GM21367 (cell line): ENCODE data around the gene IL20.
"Not testable (repeated sequence)": the region's sequence is repeated elsewhere in the genome, so short reads cannot be mapped to it uniquely, and the experiment has no call there.

Experiments
- ATAC-seq: cut with Tn5 transposase; IDR thresholded peaks from one replicate; pipeline ENCODE4 v1.9.1; 2021; ENCODE audit not compliant: unreplicated experiment

Gene IL20

DNA sequence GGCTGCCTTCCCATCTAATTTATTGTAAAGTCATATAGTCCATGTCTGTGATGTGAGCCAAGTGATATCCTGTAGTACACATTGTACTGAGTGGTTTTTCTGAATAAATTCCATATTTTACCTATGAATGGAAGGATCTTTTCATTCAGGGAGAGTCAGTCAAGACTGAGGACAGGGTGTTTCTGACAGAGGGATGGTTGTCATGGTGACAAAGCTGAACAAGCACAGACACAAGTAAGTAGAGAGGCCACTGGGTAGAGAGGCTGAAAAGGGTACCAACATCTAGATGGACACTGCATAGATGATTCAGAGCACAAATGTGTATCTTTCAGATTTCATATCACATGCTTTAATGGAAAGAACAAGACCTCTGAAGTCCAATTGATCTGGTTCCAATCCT, 22.6 kb upstream of the IL20 start:
- ATAC-seq, result no peak

GRCh38 chr1:206843626-206844025, 21.8 kb upstream of the IL20 start:
- no peak for ATAC-seq

DNA sequence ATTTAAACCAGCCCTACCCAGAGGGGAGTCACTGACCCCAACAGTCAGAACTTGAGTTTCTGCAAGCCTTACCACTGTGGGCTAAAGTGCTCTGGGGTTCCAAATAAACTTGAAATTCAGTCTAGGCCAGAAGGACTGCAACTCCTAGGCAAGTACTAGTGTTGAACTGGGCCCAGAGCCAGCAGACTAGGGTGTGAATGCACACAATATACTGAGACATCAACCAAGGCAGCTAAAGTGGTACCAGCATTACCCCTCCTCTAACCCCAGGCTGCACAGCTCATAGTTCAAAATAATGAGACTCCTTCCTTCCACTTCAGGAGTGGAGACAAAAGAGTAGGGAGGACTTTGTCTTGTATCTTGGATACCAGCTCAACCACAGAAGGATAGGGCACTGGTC, 18.9 kb upstream of the IL20 start:
- ATAC-seq, result no peak

DNA sequence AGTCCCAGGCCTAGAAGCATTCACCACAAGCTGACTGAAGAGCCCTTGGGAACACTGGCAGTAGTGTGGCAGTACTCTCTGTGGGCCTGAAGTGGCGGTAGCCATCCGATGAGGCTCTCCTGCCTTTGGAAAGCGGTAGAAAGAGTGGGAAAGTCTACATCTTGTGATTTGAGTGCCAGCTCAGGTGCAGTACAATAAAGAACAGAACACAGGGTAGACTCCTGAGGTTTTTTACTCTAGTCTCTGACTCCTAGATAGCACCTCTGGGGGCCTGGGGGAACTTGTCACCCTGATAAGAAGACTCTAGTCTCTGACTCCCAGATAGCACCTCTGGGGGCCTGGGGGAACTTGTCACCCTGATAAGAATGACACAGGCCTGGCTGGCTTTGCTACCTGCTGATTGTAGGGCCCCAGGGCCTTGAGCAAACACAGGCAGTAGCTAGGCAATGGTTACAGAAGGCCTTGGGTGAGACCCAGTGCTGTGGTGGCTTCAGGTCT, 18.0 kb upstream of the IL20 start:
- ATAC-seq, result no peak

- ATAC-seq, result no peak
These were observed 17.5 kb upstream of the IL20 start for GRCh38 chr1:206847946-206848345.

DNA sequence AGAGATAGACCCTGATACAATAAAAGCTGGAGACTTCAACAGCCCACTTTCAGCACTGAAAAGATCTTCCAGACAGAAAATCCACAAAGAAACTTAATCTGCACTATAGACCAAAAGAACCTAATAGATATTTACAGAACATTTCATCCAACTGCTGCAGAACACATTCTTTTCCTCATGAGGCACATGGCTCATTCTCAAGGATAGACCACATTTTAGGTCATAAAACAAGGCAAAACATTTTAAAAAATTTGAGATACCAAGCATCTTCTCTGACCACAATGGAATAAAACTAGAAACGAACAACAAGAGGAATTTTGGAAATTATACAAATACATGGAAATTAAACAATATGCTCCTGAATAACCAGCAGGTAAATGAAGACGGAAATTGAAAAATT, 15.0 kb upstream of the IL20 start:
- no peak for ATAC-seq

DNA sequence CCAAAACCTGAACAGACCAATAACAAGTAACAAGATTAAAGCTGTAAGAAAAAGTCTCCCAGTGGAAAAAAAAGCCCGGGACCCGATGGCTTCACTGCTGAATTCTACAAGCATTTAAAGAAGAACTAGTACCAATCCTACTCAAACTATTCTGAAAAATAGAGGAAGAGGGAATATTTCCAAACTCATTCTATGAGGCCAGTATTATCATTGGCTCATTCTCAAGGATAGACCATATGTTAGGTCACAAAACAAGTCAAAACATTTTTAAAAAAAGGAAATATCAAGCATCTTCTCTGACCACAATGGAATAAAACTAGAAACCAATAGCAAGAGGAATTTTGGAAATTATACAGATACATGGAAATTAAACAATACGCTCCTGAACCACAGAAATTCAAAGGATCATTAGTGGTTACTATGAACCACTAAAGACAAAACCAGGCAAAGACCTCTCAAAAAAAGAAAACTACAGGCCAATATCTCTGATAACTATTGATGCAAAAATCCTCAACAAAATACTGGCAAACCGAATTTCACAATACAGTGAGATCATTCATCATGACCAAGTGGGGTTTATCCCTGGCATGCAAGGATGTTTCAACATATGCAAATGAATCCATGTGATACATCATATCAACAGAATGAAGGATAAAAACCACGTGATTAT, 13.9 kb upstream of the IL20 start:
- no peak for ATAC-seq

GRCh38 chr1:206852662-206853061, 12.8 kb upstream of the IL20 start:
- not testable (repeated sequence) for ATAC-seq

GRCh38 chr1:206853696-206854095, 11.7 kb upstream of the IL20 start:
- ATAC-seq, result not testable (repeated sequence)

DNA sequence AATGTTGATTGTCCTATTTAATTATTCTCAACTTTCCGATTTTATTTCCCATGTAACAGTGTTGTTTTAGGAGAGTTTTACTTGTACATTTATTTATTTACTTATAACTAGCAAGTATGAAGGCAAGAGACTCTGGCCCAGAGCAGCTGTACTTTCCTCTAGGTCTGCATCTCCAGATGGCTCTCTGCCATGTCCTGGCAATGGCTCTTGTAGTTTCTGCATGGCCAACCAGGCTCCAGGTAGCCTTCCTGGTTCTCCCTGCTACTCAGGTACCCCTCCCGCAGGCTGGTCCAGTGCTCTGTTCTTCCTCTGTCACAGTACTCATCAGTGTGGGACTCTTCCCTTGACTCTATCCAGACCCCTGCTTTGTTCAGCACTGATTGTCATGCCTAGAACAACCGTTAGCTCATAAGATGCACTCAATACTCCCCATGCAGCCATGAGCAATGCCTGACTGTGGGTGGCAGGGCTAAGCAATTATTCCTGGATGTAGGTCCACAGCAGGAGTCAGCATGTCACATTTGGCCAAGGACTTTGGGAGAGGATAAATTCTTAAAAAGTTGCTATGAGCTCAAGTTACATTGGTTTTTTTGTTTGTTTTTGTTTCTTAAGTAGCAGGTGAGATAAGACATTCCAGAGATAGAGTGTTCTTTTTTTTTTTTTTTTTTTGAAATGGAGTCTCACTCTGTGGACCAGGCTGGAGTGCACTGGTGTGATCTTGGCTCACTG, 10.9 kb upstream of the IL20 start:
- ATAC-seq, result no peak

DNA sequence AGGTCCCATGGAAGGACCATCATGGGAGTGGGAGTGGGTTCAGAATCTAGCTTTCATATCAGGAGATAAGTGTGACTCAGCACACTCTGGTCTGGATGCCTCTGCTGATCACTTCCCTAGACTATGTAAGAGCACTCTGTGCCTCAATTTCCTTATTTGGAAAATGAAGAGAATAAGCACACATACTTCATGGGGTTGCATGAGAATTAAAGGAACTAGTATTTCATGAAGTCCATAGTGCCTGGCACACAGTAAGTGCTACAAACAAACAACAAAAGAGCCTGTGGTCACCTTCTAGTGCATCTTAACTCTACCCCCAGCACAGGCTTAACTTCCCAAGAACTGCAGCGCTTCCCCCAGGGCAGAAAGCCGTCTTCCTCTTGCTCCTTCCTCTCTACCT, 9.6 kb upstream of the IL20 start:
- ATAC-seq, result no peak

GRCh38 chr1:206856674-206857464, 8.6 kb upstream of the IL20 start:
- ATAC-seq, result no peak

DNA sequence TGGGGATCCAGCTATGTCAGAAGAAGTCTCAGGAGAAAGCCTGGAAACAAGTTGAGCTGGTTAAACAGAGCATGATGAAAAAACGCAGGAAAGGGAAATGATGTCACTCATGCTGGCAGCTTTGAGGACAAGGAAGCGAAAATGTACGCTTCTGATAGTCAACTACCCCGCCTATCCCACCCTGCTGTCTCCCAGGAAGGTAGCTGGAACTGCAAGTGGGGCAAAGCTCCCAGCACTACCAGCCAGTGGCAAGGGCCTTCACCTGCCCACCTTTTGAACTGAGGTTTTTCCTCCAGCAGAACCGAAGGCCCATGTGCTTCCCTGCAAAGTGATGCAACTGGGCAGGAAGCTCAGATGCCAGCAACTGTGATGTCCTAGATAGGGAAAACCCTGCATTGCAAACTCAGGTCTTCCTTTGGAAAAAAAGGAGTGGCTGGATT, 6.3 kb upstream of the IL20 start:
- no peak for ATAC-seq

GRCh38 chr1:206860165-206860564, 5.3 kb upstream of the IL20 start:
- no peak for ATAC-seq

DNA sequence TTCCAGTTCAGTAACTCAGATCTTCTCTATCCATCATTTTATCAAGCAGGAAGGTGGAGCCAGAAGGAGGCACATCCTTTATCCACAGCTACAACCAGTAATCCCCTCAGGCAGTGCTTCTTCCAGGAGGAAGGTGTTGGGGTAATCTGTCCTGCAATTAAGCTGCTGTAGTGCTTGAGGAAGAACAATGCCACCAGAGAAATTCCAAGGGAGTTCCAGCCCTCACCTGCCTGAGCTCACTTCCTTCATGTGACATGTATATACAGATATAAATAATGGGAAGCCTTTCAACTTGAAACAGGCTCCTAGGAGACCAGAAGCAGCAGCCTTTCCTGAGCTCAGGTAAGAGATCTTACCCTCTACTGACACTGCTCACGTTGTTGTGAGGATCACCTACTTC, 2.2 kb upstream of the IL20 start:
- ATAC-seq, result no peak

GRCh38 chr1:206866062-206866461, 639 bp downstream of the IL20 start:
- ATAC-seq, result no peak

- no peak for ATAC-seq
These were observed 1.8 kb downstream of the IL20 start for GRCh38 chr1:206867239-206867638.

GRCh38 chr1:206867716-206868115, 2.3 kb downstream of the IL20 start:
- no peak for ATAC-seq

DNA sequence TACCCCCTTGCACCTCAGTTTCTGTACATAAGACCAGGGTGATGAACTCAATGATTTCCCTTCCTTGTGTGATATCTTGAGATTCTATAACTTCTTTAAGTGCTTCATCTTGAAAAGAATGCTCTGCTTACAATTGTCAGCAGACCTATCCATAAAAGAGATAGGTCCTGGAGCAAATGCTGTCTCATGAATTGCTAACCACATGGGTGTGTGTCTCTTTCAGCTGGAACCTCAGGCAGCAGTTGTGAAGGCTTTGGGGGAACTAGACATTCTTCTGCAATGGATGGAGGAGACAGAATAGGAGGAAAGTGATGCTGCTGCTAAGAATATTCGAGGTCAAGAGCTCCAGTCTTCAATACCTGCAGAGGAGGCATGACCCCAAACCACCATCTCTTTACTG, 2.8 kb downstream of the IL20 start:
- ATAC-seq, result no peak

GRCh38 chr1:206872139-206872538, 6.7 kb downstream of the IL20 start:
- ATAC-seq, result no peak

GRCh38 chr1:206873603-206874188, 8.3 kb downstream of the IL20 start:
- no peak for ATAC-seq
